GM19351 (cell line): ENCODE results near the gene ORC1.
A peak's percentile ranks its signal among the peaks of the same experiment; 100 is the strongest.

Source experiments
- ATAC-seq: cut with Tn5 transposase; IDR thresholded peaks from one replicate; pipeline ENCODE4 v1.9.1; 2021; ENCODE audit warnings: mild to moderate bottlenecking, moderate library complexity; ENCODE audit not compliant: unreplicated experiment

The ORC1 gene

DNA sequence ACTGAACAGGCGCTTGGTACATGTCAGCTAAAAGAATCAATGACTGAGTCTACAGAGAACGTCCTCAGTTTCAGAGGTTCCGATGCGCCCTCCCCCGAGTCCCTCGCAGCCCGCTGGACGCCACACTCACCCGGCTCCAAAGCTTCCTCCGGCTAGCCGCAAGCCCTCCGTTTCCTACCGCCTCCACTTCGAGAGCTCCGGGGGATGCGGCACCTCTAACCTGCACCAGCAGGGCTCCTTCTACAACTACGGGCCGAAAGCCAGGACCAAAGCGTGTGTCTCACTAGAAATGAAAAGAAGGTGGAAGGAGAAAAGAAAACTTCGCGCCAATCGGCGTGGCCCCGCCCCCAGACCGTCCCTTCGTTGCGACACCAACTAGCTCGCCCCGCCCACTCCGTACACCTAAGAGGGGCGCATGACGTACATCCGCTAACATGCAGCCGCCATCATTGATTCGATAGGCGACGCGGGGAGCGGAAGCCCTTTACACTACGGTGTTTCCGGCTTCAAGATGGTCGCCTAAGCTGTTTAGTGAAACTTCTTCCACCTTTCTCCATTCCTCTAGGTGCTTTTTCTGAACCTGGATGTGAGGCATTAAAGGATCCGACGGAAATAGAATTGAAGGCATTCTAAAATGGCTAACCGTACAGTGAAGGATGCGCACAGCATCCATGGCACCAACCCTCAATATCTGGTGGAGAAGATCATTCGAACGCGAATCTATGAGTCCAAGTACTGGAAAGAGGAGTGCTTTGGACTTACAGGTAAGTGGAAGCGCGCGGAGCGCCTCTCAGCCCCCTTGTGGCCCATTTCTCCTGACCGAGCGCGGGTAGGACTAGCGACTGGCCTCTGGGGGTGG lies at the start of gene ORC1, which contains the start of gene PRPF38A:
Gene ORC1, minus strand, starts transcription at position 308 of the 859 bp plus-strand sequence. CDS start 2,200 bp downstream, outside the sequence.
Gene PRPF38A, plus strand, starts transcription at position 487 of the 859 bp plus-strand sequence. Its CDS starts 148 bp downstream, at position 635.
- peak; percentile 87 for ATAC-seq

DNA sequence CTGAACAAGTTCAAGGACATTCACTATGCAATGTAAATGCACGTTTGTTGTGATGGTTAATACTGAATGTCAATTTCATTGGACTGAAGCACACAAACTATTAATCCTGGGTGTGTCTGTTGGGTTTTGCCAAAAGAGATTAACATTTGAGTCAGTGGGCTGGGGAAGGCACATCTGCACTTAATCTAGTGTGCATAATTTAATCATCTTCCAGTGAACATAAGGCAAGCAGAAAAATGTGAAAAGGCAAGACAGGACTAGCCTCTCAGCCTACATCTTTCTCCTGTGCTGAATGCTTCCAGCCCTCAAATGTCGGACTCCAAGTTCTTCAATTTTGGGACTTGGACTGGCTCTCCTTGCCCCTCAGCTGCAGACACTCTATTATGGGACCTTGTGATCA lies 40.2 kb upstream of the ORC1 start:
- no peak for ATAC-seq

DNA sequence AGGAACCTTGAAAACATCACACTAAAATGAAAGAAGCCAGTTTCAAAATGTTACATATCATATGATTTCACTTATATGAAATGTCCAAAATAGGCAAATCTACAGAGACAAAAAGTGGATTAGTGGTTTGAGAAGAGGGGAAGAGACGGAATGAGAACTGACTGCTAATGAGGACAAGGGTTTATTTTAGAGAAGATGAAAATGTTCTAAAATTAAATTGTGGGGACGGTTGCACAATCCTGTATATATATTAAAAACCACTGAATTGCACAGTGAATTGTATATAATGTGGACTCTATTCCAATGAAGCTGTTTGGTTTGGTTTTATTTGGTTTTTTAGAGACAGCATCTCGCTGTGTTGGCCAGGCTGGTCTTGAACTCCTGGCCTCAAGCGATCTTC lies 35.8 kb upstream of the ORC1 start:
- no peak for ATAC-seq

DNA sequence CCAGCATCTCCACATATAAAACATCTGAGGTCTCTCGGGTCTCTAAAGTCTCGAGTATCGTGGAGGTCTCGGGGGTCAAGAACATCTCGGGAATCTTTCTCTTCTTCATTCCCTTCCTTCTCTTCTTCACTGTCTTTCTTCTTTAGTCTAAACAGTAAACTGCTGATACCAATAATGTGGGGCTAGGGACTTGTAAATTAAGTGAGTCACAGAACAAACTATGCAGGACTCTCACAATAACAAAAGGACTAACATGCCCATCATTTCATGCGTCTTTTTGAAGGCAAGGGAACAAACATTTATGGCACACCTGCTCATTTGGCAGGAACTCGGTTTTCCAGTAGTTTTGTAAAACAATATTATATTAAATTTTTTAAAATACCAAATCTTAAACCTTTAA lies 32.6 kb upstream of the ORC1 start:
- ATAC-seq = no peak

DNA sequence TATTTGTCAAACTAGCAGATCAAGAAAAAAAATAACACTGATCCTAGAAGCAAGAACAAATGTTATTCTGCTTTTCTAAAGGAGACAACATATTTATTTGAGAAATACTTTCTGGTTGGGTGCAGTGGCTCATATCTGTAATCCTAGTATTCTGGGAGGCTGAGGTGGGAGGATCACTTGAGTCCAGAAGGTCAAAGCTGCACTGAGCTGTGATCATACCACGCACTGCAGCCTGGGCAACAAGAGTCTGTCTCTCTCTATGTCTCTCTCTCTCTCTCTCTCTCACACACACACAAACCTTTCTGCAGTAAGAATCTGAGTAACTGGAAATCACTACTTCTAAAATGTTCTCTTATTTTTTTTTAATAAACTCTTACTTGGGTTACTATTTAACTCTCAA lies 31.4 kb upstream of the ORC1 start:
- ATAC-seq = no peak

DNA sequence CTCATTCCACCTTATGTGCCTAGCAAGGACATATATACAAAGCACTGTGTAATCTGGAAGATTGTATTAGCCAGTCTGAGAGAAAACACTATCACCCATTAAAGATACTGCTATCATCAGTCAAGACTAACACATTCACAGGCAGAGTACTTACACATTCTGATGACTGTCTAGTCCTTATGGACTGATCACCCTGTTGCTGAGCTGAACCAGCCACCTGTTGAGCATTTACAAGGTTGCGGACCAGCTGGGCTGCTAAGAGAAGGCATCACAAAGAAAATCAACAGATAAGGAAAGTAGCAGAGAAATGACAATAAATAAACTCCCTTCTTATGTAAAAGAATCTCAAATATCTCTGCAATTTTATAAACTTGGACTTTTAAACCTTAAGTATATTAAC lies 31.0 kb upstream of the ORC1 start:
- ATAC-seq = no peak

DNA sequence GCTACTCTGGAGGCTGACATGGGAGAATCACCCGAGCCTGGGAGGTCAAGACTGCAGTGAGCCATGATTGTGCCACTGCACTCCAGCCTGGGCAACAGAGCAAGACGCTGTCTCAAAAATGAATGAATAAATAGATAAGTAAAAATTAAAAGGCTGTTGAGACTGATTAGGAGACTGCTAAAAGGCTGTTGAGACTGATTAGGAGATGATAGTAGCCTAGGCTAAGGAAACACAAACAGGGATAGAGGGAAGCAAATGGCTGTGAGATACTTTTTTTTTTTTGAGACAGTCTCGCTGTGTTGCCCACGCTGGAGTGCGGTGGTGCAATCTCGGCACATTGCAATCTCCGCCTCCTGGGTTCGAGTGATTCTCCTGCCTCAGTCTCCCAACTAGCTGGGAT lies 28.6 kb upstream of the ORC1 start:
- ATAC-seq = no peak

DNA sequence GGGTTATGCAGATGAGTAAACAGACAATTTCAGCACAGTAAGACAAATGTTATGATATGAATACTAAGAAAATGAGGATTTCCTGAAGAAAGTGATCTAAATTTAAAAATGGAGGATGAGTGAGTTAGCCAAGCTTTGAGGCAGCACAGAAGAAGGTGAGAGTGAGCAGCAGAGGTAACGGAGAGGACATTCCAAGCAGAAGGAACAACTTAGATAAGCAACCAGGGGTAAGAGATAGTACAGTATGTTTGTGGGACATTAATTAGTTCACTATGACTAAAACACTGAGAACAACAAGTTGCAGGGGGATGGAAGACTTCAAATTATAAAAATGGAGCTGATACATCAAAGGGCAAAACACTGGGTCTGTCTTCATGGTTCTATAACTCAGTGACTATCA lies 22.9 kb upstream of the ORC1 start:
- no peak for ATAC-seq

DNA sequence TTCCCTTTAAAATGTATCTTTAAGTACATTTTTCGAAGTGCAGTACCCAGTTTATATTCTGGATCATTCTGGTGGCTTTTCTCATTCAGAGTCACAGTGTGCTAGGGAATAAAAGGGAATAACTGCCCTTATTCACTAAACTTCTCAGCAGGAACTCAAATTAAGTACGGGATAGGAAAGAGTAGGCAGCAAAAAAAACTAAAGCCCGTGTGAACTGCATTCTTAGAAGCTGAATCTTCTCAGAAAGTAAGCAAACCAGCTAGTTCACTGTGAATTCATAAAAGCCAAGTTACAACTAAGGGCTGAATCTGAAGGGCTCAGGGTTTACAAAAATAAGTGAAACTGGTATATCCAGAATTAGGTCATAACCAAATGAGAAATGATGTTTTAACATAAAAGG lies 22.1 kb upstream of the ORC1 start:
- no peak for ATAC-seq

DNA sequence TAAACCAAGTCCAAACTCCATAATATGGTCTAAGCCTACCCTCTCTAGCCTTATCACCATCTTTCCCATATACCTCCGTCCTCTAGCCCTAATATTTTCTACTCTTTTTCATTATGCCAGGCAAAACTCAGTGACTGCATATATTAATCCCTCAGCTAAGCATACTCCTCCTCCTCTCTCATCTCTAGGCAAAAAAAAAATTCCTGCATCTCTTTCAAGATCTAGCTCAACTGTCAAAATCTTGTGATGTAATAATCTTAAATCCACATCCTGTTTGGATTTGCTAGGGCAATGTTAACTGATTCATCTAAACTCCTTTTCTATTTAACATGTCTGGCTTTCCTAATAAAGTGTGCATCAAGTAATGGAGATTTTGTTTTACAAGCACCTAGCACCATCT lies 20.6 kb upstream of the ORC1 start:
- ATAC-seq = no peak

DNA sequence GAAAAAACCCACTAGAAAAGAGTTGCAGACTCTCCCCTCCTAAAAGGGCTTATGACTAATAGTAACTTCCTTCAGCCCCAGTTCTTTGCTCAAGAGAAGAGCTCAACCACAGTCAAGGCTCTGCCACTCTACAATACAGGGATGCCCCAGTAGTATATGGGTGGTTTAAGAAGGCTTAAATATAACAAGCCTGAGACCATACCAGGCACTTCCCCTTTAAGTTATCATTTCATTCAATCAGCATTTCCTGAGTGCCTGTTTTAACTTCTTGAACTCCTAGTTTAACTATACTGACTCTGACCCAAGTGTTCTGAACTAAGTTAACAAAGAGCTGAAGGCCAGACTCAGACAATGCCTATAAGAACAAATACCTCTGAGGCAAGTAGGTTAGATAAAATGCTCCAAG lies 20.0 kb upstream of the ORC1 start:
- no peak for ATAC-seq

DNA sequence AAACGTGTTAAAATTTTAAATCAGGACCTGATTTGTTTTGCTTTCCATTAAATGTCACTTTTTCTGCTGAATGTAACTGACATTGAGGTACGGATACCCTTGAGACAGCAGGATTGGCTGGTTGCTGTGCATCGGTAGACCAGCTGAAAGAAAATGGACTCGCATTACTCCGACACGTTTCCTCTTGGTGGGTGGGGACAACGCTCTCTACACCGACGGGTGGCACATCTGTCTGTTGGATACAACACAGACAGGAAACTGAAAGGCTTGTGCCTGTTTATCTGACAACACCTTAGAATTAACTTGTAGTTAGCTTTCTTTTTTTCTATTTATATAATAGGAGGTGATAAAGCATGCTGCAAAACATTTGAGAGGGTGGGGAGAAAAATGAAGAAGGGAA lies 19.5 kb upstream of the ORC1 start:
- no peak for ATAC-seq

DNA sequence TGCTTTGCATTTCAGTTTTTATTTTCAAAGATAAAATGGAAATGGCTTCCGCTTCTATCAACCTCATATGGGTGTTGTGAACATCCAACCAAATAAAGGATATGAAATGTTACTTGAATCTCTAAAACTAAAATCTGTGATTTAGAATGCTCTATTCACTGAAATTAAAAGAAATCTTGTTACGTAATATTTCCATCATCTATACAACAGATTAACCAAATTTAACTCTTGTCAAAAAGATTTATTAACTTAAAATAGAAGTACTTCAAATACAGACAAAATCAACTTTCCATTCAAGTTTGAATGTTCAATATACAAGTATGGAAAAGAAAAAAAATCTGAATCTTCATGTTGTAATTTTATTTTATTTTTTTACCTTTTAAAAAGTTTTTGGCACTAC lies 18.8 kb upstream of the ORC1 start:
- ATAC-seq = no peak

DNA sequence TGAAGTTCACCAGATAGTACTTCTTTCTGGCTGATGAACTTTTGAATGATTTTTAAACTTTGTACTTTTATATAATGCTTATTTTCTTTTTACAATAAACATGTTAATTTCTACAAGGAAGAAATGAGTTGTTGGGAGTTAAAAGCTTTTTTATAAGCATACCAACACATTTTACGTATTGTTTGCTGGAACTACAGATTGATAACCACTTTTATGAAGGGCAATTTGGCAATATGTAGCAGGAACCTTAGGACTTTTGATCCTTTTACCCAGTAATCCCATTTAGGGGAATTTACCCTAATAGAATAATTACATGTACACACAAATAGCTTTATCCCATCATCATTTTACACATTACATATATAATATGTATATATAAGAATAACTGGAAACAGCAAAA lies 16.5 kb upstream of the ORC1 start:
- no peak for ATAC-seq

DNA sequence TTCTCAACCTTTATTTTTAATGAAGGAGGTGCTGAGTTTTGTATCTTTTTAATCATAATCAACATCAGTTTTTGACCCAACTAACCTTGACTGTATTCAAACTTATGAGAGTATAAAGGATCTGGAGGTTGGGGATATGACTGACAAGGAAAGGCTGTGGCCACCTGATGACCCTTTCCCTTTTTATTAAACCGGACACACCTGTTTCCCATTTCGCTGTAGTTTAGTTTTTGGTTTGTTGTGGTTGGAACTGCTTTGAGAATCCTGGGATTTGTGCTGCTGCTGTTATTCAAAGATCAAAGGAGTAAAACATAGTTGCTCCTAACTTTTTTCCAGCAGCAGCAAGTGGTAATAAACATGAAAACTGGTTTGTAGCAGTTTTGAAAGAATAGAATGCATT lies 12.6 kb upstream of the ORC1 start:
- no peak for ATAC-seq

DNA sequence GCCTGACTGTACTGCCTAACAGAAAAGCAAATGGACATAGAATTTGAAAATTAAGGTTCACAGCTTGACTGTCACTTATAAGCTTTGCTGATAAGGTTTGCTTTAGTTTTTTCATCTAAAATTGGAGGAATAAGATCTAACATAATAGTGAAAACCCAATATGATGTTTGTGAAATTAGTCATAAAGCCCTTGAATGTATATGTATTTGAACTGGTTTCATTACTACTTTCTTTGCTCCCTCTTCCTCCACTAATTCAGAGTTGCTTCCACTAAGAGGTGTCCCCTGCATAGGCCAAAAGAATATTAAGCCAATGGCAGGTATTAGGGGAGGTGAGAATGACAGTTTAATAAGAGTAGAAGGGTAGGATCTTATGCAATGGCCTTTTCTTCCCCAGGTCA lies 10.7 kb upstream of the ORC1 start:
- ATAC-seq = no peak

DNA sequence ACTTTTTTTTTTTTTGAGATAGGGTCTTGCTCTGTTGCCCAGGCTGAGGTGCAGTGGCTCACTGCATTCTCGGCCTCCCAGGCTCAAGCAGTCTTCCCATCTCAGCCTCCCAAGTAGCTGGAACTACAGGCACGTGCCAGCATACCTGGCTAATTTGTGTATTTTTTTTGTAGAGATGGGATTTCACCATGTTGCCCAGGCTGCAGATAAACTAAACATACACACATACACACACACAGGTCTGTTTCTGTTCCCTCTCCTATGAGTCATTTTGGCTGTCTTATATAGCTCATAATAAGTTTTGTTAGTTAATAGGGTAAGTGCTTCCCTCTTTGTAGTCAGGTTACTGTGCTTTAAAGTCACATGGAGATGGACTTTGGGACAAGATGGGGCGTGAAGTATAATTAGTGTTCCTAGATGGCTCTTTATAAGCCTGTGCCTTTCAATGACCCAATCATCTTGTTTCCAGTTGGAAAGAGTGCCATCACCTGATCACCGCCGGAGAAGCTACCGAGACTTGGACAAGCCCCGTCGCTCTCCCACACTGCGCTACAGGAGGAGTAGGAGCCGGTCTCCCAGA lies 9.3 kb upstream of the ORC1 start:
- no peak for ATAC-seq

DNA sequence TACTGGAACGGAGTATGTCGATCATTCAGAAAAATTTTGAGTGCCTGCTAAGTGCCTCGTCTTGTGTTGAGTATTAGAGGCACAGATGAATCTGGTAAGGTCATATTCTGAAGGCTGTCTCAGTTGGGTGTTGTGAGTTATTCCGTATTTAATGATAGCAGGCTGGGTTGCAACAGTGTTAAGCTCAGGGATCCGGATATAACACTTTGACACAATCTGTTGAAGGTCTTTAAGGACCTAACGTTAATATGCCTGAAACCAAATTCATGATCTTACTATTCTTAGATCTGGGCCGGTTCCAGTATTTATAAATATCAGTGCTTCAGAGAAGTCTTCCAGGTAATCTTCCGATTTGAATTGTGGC lies 734 bp upstream of the ORC1 start:
- no peak for ATAC-seq

DNA sequence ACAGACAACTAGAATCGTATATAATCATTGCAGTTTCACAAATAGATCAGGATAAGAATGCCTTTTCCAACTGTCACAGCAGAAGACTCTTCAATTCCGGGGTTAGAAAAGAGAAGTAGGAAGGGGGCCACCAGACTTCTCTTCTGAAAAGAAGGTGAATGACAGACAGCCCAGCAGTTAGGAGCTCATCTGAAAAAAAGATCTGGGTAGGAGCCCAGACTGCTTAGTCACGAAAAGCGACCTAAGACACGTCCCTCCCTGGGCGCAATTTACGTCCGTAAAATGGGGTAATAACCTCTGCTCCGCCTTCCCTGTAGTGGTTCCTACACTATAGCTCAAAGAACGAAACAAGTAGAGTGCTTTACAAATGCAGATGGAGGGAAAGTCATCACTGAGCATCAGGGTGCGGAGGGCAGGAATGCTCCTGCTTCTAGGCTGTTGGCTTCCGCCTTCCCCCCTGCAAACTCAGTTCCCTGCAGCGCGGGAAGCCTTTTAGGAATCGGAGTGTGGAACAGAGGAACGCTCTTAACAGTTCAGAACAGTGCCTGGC lies 582 bp downstream of the ORC1 start:
- peak; percentile 47 for ATAC-seq

DNA sequence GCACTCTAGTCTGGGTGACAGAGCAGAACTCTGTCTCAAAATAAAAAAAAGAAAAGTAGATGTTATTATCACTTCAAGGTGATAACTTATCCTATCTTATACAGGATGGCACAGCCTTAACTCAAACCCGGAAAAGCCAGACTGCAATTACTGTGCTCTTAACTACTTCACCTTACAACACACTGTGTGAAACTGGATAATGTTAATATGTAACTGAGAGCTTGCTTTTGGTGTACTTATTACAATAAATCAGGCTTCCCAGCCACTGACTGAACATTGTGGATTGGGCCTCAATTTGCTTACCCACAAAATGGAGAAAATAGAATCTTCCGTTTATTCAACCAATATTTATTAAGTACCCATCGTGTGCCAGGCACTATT lies 1.4 kb downstream of the ORC1 start:
- no peak for ATAC-seq

DNA sequence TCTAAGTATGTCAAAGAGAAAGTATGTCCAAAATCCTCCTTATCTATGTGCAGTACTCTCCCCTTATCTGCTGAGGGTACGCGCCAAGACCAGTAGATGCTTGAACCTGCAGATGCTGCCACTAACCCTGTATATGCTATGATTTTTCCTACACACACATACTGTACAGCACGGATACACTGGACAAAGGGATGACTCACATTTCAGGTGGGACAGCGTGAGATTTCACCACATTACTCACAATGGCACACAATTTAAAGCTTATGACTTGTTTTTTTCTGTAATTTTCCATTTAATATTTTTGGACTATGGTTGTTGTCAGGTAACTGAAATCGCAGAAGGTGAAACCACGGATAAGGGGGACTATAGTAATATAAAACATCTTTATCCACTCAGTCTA lies 4.1 kb downstream of the ORC1 start:
- ATAC-seq = no peak

DNA sequence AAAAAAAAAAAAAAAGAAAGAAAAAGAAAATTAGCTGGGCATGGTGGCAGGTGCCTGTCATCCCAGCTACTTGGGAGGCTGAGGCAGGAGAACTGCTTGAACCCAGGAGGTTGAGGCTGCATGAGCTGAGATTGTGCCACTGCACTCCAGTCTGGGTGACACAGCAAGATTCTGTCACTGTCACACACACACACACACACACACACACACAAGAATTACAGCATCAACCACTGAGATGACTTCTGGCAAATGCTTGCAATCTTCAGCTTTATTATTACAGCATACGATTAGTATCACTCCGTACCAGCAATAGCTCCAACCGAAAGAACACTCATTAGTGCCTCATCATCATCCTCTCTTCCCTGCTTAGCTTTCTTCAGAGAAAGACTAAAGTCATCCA lies 4.6 kb downstream of the ORC1 start:
- ATAC-seq = no peak
